GM21423 (cell line): ENCODE results near the gene EFCC1.
A peak's percentile ranks its signal among the peaks of the same experiment; 100 is the strongest.

ENCODE experiments used
- ATAC-seq: cut with Tn5 transposase; IDR thresholded peaks from one replicate; pipeline ENCODE4 v1.9.1; 2021; ENCODE audit warnings: mild to moderate bottlenecking, moderate library complexity; ENCODE audit not compliant: unreplicated experiment

Gene EFCC1

DNA sequence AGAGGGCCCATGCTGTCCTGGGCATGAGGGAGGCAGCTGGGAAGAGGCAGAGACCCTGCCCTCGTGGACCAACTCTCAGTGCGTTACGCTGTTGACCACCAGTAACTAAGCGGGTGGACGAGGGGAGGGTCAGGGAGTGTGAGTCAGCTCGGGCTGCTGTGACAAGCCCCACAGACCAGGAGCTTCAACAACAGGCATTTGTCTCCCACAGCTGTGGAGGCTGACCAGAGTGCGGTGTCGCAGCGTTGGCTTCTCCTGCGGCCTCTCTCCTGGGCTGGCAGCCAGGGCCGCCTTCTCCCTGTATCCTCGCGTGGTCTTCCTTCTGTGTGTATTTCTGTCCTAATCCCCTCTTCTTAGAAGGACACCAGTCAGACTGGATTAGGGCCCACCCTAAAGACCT lies 13.0 kb downstream of the EFCC1 start:
- ATAC-seq = no peak

DNA sequence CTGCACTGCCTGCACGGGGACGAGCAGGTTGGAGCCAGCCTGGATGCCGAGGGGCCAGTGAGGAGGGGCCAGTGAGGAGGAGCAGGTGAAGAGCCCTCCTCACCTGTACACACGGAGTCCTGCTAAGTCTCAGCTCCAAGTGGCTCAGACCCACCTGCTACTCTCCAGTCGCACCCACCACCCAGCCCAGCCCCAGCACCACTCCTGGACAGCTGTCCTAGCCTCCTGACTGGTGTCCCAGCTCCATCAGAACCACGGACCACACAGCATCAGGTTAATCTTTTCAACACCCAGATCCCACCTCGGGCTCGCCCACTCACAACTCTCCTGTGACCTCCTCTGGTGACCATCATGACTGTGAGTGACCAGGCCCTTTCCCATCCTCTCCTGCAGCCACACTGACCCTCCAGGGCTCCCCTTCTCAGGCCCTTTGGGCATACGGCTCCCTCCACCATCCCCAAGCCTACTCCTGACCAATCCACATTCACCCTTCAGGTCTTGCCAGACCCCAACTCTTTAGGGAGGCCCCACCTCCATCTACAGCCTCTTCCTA lies 13.8 kb downstream of the EFCC1 start:
- no peak for ATAC-seq

DNA sequence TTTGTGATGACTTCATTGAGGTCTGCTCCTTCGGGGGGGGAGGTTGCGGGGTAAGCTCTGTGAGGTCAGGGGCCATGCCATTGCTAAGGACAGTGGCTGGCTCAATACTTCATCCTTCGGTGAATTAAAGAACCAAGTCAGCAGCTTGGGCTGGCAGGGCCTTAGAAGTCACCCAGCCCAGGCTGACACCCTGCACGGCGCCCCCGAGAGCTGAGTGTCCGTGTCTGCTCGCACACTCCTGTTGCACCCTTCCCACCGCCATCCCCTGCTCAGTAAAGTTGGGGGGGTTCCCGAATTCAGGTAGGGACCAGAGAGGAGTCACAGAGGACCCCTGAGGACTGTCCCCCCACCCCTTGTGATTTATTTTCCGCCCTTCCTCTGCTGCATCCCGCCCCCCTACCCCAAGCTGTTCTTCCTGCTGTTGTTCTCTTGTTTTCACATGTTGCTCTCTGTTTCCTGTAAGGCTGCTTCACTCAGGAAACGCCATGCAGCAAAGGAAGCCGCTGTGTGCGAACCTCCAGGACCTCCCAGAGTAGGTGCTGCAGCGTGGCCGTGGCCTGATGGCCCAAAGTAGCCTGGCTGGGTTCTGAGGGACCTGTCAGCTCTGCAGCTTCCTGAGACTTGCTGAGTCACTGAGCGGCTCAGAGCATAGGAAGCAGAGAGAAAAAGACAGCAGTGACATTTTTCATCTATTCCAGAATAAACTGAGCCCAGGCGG lies 14.4 kb downstream of the EFCC1 start:
- no peak for ATAC-seq

DNA sequence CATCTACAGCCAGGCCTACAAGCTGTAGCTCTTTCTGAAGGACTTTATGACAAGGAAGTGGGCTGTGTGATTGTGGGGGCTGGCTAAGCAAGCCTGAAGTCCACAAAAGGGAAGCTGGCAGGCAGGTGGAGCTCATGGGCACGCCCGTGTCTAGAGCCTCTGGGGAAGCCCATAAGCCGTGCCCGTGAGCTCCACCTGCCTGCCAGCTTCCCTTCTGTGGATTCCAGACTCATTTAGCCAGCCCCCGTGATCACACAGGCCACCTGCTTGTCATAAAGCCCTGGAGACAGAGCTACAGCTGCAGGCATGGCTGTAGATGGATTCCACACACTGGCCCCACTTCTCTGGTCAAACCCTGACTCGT lies 15.2 kb downstream of the EFCC1 start:
- peak; percentile 65 for ATAC-seq

DNA sequence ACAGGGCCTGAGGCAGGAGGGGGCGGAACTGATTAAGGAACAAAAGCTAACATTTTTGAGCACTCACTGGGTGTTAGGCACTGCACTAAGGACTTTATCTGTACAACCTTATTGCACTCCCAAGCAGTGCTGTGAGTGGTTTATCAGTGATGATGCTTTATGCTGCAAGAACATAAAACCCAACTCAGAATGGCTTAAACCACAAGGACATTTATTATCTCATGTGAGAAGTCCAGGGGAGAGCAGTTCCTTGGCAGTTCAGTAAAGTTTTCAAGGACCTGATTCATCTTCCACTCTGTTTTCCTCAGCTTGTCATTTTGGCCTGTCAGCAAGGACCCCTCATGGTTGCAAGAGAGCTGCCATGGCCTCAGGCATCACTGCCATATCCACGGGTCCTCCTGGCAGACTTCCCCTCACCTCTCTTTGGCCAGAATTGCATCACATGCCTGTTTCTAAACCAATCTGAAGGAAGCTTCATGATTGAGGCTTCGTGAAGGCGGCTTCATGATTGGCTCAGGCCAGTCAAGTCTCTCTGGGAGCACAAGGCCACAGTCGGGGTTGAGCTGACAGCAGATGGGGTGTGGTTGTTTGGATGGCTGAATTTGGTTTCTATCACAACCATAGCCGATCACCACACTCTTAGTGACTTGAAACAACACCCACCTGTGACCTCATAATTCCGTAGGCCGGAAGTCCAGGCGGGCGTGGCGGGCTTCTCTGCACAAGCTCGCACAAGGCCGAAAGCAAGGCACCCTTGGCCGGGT lies 15.8 kb downstream of the EFCC1 start:
- ATAC-seq = peak; percentile 50

GRCh38 chr3:129017484-129017899 lies 16.4 kb downstream of the EFCC1 start:
- ATAC-seq = no peak

- ATAC-seq = no peak
Measured at GRCh38 chr3:129018271-129018670, 17.2 kb downstream of the EFCC1 start.

DNA sequence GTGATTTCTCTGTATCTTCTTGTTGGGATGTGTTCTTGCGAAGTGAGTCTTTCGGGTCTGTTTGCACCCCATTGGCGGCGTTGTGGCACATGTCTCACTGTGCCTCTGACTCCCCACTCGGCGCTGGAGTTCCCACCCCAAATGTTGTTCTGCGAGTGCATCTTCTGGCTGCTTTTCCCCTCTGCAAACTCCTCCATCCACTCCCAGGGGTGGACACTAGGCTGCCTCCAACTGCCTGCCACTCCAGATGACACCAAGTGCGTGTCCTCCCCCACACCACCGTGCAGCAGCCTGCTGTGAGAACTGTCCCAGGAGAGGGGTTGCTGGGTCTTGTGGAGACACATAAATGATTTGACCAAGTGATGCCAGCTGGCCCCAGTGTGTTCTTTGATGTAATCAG lies 17.6 kb downstream of the EFCC1 start:
- no peak for ATAC-seq

GRCh38 chr3:129019266-129019665 lies 18.2 kb downstream of the EFCC1 start:
- no peak for ATAC-seq

DNA sequence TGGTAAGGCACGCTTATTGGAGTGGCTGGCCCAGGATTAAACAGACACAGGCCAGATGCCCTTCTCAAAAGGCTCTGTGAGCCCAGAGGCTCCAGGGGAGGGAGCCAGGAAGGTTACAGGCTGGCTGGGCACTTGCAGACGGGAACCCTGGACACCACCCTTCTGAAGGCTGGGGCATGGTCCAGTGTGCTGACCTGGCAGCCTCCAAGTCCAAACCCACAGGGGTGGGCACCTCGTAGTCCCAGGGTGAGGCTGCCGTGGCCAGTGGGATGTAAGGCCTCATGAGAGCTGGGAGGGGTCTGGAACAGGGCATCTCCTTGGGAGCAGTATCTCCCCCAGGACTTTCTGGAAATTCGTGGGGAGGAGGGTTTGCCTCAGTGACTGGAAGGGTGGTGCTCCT lies 19.6 kb downstream of the EFCC1 start:
- no peak for ATAC-seq

- no peak for ATAC-seq
Measured at GRCh38 chr3:129021140-129021551, 20.0 kb downstream of the EFCC1 start.

DNA sequence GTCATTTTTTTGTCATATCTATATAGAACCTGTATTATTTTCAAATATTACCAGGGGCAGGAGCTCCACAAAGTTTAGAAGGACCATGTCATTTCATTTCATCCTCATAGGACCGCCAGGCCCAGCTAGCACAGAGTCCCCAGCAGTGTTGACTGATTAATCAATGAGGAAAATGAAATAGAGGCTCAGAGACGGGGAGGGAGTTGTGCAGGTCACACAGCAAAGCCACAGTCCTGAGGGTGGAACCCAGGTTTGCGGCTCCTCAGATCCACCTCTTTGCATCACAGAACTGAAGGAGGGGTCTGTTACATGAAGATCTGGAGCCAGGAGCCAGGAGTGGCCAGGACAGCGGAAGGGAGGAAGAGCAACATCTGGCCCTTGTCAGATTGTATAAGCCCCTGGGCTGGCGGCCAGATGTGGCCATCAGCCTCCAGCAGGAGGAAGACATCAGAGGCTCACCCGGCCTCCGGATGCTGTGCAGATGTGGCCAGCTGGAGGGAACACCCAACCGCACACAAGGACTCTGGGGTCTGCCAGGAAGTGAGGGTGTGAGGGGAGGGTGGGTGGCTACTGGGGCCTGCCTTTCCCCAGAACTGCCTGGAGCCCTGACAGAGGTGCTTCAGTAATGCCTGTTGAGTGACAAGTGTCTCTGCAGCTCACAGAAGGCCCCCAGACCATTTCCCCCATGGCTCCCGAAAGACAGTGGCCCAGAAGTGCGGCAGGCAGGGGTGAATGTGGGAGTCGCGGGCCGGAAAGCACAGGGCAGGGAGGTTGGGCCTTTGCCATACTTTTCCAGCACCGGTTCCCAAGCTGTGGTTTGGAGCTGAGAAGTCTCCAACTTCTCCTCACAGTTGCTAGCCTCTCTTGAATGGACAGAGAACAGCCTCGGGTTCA lies 21.3 kb downstream of the EFCC1 start:
- no peak for ATAC-seq

GRCh38 chr3:129023008-129023358 lies 21.9 kb downstream of the EFCC1 start:
- ATAC-seq = no peak

GRCh38 chr3:129023909-129024308 lies 22.8 kb downstream of the EFCC1 start:
- ATAC-seq = no peak

DNA sequence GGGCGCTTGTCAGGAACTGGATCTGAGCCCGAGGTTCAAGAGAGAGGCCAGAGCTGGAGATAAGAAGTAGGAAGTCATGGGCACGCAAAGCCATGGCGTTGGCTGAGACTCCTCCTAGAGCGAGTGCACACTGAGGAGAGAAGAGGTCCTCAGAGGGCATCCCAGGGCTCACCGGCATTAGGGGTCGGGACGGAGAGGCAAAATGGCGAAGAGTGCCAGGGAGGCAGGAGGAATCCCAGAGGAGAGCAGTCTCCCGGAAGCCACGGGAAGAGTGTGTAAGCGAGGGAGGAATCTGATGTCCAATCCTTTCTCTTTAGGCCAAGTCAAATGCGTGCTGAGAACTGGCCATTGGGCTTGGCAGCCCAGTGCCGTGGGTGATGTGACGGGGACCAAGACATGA lies 24.0 kb downstream of the EFCC1 start:
- no peak for ATAC-seq

DNA sequence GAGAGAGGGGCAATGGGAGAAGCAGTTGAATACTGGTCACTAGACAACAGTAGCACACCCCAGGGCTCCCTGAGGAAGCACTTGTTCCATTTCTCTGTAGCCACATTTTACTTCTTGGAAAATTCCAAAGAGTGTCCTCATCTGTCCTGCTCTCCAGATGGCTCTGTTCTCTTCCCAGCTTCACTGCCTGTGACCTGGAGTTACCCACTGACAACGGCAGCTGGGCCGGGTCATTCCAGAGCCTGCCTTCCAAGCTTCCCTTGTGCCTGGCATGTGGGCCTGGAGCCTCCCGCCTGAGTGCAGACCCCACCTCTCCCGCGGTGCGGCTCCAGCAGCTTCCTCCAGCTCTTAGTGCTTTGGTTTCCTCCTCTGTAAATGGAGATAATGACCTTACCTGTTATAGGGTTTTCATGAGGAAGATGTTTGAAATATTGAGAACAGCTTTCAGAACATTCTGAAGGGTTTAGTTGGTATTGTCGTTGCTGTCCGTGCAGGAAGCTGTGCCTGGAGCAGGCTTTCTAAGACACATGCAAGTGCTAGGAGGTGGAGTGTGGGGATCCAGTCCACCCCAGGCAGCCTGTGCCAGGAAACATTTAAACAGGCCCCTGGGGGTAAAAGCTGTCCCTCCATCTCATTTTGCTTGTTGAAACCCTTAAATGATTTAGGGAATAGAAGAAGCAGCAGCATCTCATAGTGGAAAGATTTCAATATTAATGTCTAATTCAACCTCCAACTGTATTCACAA lies 24.8 kb downstream of the EFCC1 start:
- no peak for ATAC-seq

GRCh38 chr3:129026728-129027543 lies 25.8 kb downstream of the EFCC1 start:
- peak; percentile 98 for ATAC-seq

DNA sequence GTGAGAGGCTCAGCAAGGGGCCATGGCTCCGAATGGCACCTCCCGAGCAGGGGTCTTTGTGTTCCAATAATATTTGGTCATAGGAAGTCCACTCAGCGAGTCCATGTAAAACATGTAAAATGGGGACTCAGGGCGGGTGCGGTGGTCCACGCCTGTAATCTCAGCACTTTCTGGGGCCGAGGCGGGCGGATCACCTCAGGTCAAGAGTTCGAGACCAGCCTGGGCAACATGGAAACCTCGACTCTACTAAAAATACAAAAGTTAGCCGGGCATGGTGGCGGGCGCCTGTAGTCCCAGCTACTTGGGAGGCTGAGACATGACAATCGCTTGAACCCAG lies 26.4 kb downstream of the EFCC1 start:
- ATAC-seq = no peak

- ATAC-seq = no peak
Measured at GRCh38 chr3:129028866-129029265, 27.8 kb downstream of the EFCC1 start.

- no peak for ATAC-seq
Measured at GRCh38 chr3:129030611-129031010, 29.5 kb downstream of the EFCC1 start.
